Tibial artery (tissue), 4 donors: ENCODE measurements around the gene PRR5.

Experiments
- DNase-seq, 2 donors: peaks; one replicate each; pipeline ENCODE4 v3.0.0-alpha.2; 2019
- H3K27ac ChIP-seq, 2 donors: fragments of 200-600 bp; sonication (generic) in 1 of 2; 1 replicate in 1 of 2; 2 replicates in 1 of 2; pipeline ENCODE4 v1.5.1; 2018 to 2019; ENCODE audit warnings: mild to moderate bottlenecking in 1 of 2
- H3K27me3 ChIP-seq, 2 donors: fragments of 200-600 bp; sonication (generic) in 1 of 2; one replicate each; pipeline versions ENCODE4 v1.5.1 to v1.6.0; 2016 to 2019
- H3K36me3 ChIP-seq, 3 donors: fragments of 200-600 bp; sonication (generic) in 2 of 3; one replicate each; pipeline ENCODE4 v1.5.1; 2016 to 2019; ENCODE audit warnings: mild to moderate bottlenecking in 2 of 3
- H3K4me1 ChIP-seq, 4 donors: fragments of 200-600 bp; sonication (generic) in 2 of 4; 1 replicate in 3 of 4; 2 replicates in 1 of 4; pipeline ENCODE4 v1.5.1; 2016 to 2019
- H3K4me3 ChIP-seq, 2 donors: fragments of 200-600 bp; sonication (generic) in 1 of 2; 1 replicate in 1 of 2; 2 replicates in 1 of 2; pipeline ENCODE4 v1.5.1; 2018 to 2019; ENCODE audit warnings: mild to moderate bottlenecking in 2 of 2
- H3K9me3 ChIP-seq, 3 donors: fragments of 200-600 bp; sonication (generic) in 1 of 3; one replicate each; pipeline ENCODE4 v1.5.1; 2016 to 2019
- CTCF ChIP-seq, 2 experiments: fragments of 200-600 bp in 1 of 2; fragments of 450-650 bp in 1 of 2; IDR thresholded peaks; one replicate each; pipeline ENCODE4 v1.5.1; 2017 to 2019; ENCODE audit warnings: antibody characterized with exemption in 2 of 2, mild to moderate bottlenecking in 1 of 2, moderate library complexity in 1 of 2
- intact Hi-C: fragments of 100-400 bp; cut with DNase I; formaldehyde crosslinking; loops from one replicate; pipeline ENCODE4 v1.15.0; 2023; ENCODE audit warnings: low total_unique reads

PRR5 gene

DNA sequence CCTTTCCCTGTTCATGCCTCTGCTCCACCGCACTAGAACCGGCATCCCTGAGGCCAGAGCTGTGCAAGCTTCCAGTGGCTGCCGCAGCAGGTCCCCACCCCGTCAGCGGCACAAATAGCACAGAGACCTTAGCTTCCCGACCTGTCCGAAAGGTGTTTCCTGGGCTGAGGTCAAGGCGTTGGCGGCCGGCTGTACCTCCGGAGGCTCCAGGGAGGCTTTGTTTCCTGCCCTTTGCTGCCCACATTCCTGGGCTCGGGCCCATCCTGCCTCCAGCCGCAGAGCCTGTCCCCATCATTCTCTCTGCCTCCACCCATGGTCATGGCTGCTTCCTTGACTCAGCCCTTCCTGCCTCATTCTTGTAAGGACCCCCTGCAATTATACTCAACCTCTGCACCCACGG is 81.6 kb downstream of the PRR5 start:
- H3K9me3 ChIP-seq = no peaks in the 10 kb centered on the region
- TF ChIP-seq CTCF (IDR thresholded peaks at IDR 0.05) = no peak
- no peak for DNase-seq
- no peak overlapping the region for H3K4me3 ChIP-seq
- H3K27ac ChIP-seq = no peak overlapping the region
- peaks cover 0 to 39% of the 10 kb centered on the region in 2 donors for H3K27me3 ChIP-seq
- H3K4me1 ChIP-seq = no peaks in the 10 kb centered on the region
- no peaks in the 10 kb centered on the region for H3K36me3 ChIP-seq
- intact Hi-C loops = no loop called here

- TF ChIP-seq CTCF (IDR thresholded peaks at IDR 0.05) = no peak
- Histone ChIP-seq H3K4me1 (no peaks in the 10 kb centered on the region), H3K27ac (no peak overlapping the region), H3K36me3 (no peaks in the 10 kb centered on the region), H3K27me3 (peaks cover 0 to 28% of the 10 kb centered on the region in 2 donors), H3K9me3 (no peaks in the 10 kb centered on the region), H3K4me3 (no peak overlapping the region)
- no peak for DNase-seq
- intact Hi-C loops = no loop called here
Observed at GRCh38 chr22:44786136-44786535, 84.1 kb downstream of the PRR5 start.

DNA sequence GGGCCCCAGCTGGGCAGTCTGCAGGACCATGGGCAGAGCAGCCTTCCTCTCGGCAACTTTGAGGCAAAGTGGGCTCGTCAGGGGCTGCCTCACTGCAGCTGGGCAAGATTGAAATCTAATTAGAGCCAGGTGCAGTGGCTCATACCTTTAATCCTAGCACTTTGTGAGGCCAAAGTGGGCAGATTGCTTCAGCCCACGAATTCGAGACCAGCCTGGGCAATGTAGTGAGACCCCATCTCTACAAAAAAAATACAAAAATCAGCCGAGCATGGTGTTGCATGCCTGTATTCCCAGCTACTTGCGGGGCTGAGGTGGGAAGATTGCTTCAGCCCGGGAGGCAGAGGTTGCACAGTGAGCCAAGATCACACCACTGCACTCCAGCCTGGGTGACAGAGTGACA is 84.6 kb downstream of the PRR5 start:
- no peak overlapping the region for H3K27ac ChIP-seq
- no peaks in the 10 kb centered on the region for H3K36me3 ChIP-seq
- TF ChIP-seq CTCF (IDR thresholded peaks at IDR 0.05) = no peak
- no peak for DNase-seq
- H3K9me3 ChIP-seq = no peaks in the 10 kb centered on the region
- peaks cover 0 to 28% of the 10 kb centered on the region in 2 donors for H3K27me3 ChIP-seq
- H3K4me3 ChIP-seq = no peak overlapping the region
- intact Hi-C loops = no loop called here
- H3K4me1 ChIP-seq = no peaks in the 10 kb centered on the region
